ENCODE measurements around the gene CTDP1. TPM values are rescaled to one million over a fixed set of nuclear protein-coding genes. Genes with fewer than 3 reads are reported as not detected.

The CTDP1 gene
- total RNA-seq, 2 experiments from 2014 or later, result 36.7 to 45.5 TPM

- Mint-ChIP-seq H3K4me3 (no peak overlapping the region), H3K27ac (no peak overlapping the region), H3K9me3 (ENCODE audit: low read depth) (peaks cover 17% of the 10 kb centered on the region), H3K4me1 (no peaks in the 10 kb centered on the region), H3K27me3 (no peaks in the 10 kb centered on the region), H3K36me3 (ENCODE audit: low read depth) (peaks cover 55% of the 10 kb centered on the region)
- CTCF ChIA-PET, result no interaction called here
- POLR2A ChIA-PET, result no interaction called here
- ATAC-seq, result no peak
- intact Hi-C loops (cut with DNase I, micrococcal nuclease), result no loop called here
- DNase-seq, result no peak
Observed at GRCh38 chr18:79754022-79754761, 74.6 kb downstream of the CTDP1 start.

GRCh38 chr18:79754831-79755351 lies 75.3 kb downstream of the CTDP1 start:
- ATAC-seq, result no peak
- CTCF ChIA-PET, result no interaction called here
- Mint-ChIP-seq H3K27me3 (no peaks in the 10 kb centered on the region), H3K4me1 (no peaks in the 10 kb centered on the region), H3K36me3 (ENCODE audit: low read depth) (peaks cover 55% of the 10 kb centered on the region), H3K9me3 (ENCODE audit: low read depth) (peaks cover 17% of the 10 kb centered on the region), H3K27ac (no peak overlapping the region), H3K4me3 (no peak overlapping the region)
- intact Hi-C loops (cut with DNase I, micrococcal nuclease), result no loop called here
- POLR2A ChIA-PET, result no interaction called here
- no peak for DNase-seq

- DNase-seq (no peak), ATAC-seq (no peak)
- intact Hi-C loops (cut with DNase I, micrococcal nuclease), result no loop called here
- H3K9me3 Mint-ChIP-seq (ENCODE audit: low read depth), result peaks cover 17% of the 10 kb centered on the region
- H3K4me1 Mint-ChIP-seq, result no peaks in the 10 kb centered on the region
- H3K27ac Mint-ChIP-seq, result no peak overlapping the region
- peaks cover 54% of the 10 kb centered on the region for H3K36me3 Mint-ChIP-seq (ENCODE audit: low read depth)
- POLR2A ChIA-PET, result no interaction called here
- H3K27me3 Mint-ChIP-seq, result no peaks in the 10 kb centered on the region
- CTCF ChIA-PET, result no interaction called here
- H3K4me3 Mint-ChIP-seq, result no peak overlapping the region
Observed at GRCh38 chr18:79755496-79756142, 76.0 kb downstream of the CTDP1 start.

DNA sequence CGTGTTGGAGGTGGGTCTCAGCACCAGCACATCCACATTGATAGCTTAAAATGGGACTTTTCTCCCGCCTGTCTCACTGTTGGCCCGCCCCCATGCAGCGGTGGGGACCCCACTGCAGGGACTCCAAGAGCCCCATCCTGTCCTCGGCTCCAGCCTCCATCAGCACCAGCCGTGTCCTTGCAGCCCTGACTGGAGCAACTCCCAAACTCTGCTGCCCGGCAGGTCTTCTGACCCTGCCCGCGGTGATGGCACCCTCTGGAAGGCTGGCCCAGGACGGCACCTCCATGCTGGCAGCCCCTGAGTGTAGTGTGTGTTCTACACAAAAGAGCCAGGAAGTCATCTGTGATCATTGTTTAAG lies 76.5 kb downstream of the CTDP1 start:
- intact Hi-C loops (cut with DNase I, micrococcal nuclease), result no loop called here
- no peak for ATAC-seq

GRCh38 chr18:79756826-79757225 lies 77.2 kb downstream of the CTDP1 start:
- no peaks in the 10 kb centered on the region for H3K4me1 Mint-ChIP-seq
- H3K27ac Mint-ChIP-seq, result no peak overlapping the region
- peaks cover 50% of the 10 kb centered on the region for H3K36me3 Mint-ChIP-seq (ENCODE audit: low read depth)
- no peak for DNase-seq
- ChIA-PET POLR2A (no interaction called here), CTCF (interaction anchor here (1.2 kb wide), 1 partner anchor 9 kb away, joined by 3 read pairs; no protein-coding TSS in a partner anchor)
- H3K9me3 Mint-ChIP-seq (ENCODE audit: low read depth), result peaks cover 20% of the 10 kb centered on the region
- H3K4me3 Mint-ChIP-seq, result no peak overlapping the region
- intact Hi-C loops (cut with DNase I, micrococcal nuclease), result no loop called here
- H3K27me3 Mint-ChIP-seq, result no peaks in the 10 kb centered on the region
- no peak for ATAC-seq

More for the DNA sequence above, 76.5 kb downstream of the CTDP1 start:
- Mint-ChIP-seq H3K4me3 (no peak overlapping the region), H3K36me3 (ENCODE audit: low read depth) (peaks cover 54% of the 10 kb centered on the region), H3K4me1 (no peaks in the 10 kb centered on the region), H3K9me3 (ENCODE audit: low read depth) (peaks cover 20% of the 10 kb centered on the region), H3K27me3 (no peaks in the 10 kb centered on the region), H3K27ac (no peak overlapping the region)
- POLR2A ChIA-PET, result no interaction called here
- CTCF ChIA-PET, result interaction anchor here (1.2 kb wide), 1 partner anchor 8 kb away, joined by 3 read pairs; no protein-coding TSS in a partner anchor
- DNase-seq, result no peak

GRCh38 chr18:79760348-79760747 lies 80.7 kb downstream of the CTDP1 start:
- CTCF ChIA-PET, result no interaction called here
- POLR2A ChIA-PET, result no interaction called here
- peaks cover 30% of the 10 kb centered on the region for H3K9me3 Mint-ChIP-seq (ENCODE audit: low read depth)
- no peak for DNase-seq
- H3K36me3 Mint-ChIP-seq (ENCODE audit: low read depth), result peaks cover 26% of the 10 kb centered on the region
- no peak overlapping the region for H3K27ac Mint-ChIP-seq
- intact Hi-C loops (cut with DNase I, micrococcal nuclease), result no loop called here
- H3K4me1 Mint-ChIP-seq, result no peaks in the 10 kb centered on the region
- no peak for ATAC-seq
- H3K4me3 Mint-ChIP-seq, result no peak overlapping the region
- H3K27me3 Mint-ChIP-seq, result no peaks in the 10 kb centered on the region

DNA sequence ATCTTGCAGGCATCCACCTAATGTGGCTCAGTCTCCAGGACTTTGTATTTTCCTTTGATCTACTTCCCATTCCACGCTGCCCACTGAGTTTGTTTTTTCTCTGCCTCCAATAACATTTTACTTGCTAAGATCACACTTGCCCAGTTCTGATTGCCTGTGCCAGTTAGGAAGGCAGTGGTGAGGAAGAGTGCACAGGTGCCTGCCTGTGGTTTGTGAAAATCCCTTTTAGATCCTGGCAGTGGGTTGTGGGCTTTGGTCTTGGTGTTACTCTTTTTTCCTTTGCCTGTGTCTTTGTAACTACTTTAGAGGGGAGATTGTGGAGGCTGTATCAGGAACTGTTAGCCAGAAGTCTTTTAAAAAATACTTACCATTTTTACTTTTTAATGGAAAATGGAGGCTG lies 81.3 kb downstream of the CTDP1 start:
- ChIA-PET POLR2A (no interaction called here), CTCF (no interaction called here)
- Mint-ChIP-seq H3K27ac (no peak overlapping the region), H3K27me3 (peaks cover 3% of the 10 kb centered on the region), H3K9me3 (ENCODE audit: low read depth) (peaks cover 30% of the 10 kb centered on the region), H3K4me3 (no peak overlapping the region), H3K36me3 (ENCODE audit: low read depth) (peaks cover 22% of the 10 kb centered on the region), H3K4me1 (no peaks in the 10 kb centered on the region)
- DNase-seq, result no peak
- intact Hi-C loops (cut with DNase I, micrococcal nuclease), result no loop called here
- ATAC-seq, result no peak

- ATAC-seq, result no peak
- ChIA-PET POLR2A (no interaction called here), CTCF (no interaction called here)
- Mint-ChIP-seq H3K4me3 (no peak overlapping the region), H3K36me3 (ENCODE audit: low read depth) (peaks cover 5% of the 10 kb centered on the region), H3K27ac (no peak overlapping the region), H3K27me3 (peaks cover 15% of the 10 kb centered on the region), H3K4me1 (no peaks in the 10 kb centered on the region), H3K9me3 (ENCODE audit: low read depth) (peaks cover 22% of the 10 kb centered on the region)
- intact Hi-C loops (cut with DNase I, micrococcal nuclease), result no loop called here
- no peak for DNase-seq
Observed at GRCh38 chr18:79763407-79763806, 83.8 kb downstream of the CTDP1 start.

- Mint-ChIP-seq H3K4me1 (no peaks in the 10 kb centered on the region), H3K27ac (no peak overlapping the region), H3K36me3 (ENCODE audit: low read depth) (peaks cover 5% of the 10 kb centered on the region), H3K4me3 (no peak overlapping the region), H3K9me3 (ENCODE audit: low read depth) (peaks cover 15% of the 10 kb centered on the region), H3K27me3 (peaks cover 15% of the 10 kb centered on the region)
- no peak for DNase-seq
- ATAC-seq, result no peak
- CTCF ChIA-PET, result no interaction called here
- intact Hi-C loops (cut with DNase I, micrococcal nuclease), result no loop called here
- POLR2A ChIA-PET, result no interaction called here
Observed at GRCh38 chr18:79764131-79764530, 84.5 kb downstream of the CTDP1 start.

DNA sequence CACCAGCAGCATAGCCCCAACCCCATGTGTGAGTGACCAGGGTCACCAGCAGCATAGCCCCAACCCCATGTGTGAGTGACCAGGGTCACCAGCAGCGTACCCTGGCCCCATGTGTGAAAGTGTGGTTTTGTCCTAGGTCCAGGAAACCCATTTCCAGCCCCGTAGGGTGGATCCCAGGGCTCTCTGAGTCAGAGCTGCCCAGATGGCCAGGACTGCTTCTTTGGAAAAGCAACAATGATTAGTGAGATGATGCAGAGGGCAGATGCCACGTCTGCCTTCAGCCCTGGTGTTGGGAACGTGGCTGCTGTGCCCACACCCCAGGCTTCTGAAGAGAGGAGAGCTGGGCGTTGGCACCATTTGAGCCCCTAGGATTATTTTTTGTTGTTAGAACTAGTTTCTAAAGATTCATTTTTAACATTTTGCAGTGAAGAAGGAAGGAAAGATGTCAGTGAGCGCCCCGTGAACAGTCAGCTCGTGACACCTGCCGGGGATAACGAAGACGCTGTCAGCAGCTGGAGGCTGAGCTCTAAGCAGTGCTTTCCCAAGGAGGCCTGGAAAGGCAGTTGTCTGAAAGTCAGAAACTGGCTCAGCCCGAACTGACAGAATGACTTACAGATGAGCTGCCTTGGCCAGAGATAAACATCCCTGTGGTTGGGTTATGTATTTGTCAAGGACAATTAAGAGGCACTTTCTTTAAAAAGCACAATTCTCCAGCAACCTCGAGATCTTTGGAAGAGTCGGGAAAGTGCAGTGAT lies 86.1 kb downstream of the CTDP1 start:
- intact Hi-C loops (cut with DNase I, micrococcal nuclease), result no loop called here
- Mint-ChIP-seq H3K4me1 (no peaks in the 10 kb centered on the region), H3K9me3 (ENCODE audit: low read depth) (peaks cover 15% of the 10 kb centered on the region), H3K36me3 (ENCODE audit: low read depth) (peaks cover 2% of the 10 kb centered on the region), H3K4me3 (no peak overlapping the region), H3K27ac (no peak overlapping the region), H3K27me3 (peaks cover 17% of the 10 kb centered on the region)
- CTCF ChIA-PET, result no interaction called here
- ATAC-seq (no peak), DNase-seq (no peak)
- POLR2A ChIA-PET, result no interaction called here

DNA sequence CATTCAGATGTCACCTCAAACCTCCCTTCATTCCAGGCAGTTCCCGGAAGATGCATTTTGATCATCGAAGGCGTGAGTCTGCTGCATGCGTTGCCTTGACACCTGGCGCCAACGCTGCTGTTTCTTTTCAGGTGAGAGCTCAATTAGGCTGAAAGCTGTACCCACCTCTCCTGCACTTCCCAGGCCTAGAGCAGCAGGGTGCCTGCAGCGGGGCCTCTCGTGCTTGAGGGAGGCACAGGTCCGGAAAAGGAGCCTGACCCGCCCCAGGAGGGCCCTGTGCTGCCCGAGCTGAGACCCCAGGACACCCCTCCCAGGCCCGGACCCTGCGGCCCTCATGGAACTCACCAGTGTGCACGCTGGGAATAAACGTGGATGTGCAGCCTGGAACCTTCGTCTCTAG lies 86.7 kb downstream of the CTDP1 start:
- H3K36me3 Mint-ChIP-seq (ENCODE audit: low read depth), result peaks cover 2% of the 10 kb centered on the region
- no peak overlapping the region for H3K27ac Mint-ChIP-seq
- no peak overlapping the region for H3K4me3 Mint-ChIP-seq
- H3K27me3 Mint-ChIP-seq, result peaks cover 17% of the 10 kb centered on the region
- peaks cover 12% of the 10 kb centered on the region for H3K9me3 Mint-ChIP-seq (ENCODE audit: low read depth)
- no peaks in the 10 kb centered on the region for H3K4me1 Mint-ChIP-seq
- ChIA-PET POLR2A (no interaction called here), CTCF (no interaction called here)
- intact Hi-C loops (cut with DNase I, micrococcal nuclease), result no loop called here
- ATAC-seq (no peak), DNase-seq (no peak)

DNA sequence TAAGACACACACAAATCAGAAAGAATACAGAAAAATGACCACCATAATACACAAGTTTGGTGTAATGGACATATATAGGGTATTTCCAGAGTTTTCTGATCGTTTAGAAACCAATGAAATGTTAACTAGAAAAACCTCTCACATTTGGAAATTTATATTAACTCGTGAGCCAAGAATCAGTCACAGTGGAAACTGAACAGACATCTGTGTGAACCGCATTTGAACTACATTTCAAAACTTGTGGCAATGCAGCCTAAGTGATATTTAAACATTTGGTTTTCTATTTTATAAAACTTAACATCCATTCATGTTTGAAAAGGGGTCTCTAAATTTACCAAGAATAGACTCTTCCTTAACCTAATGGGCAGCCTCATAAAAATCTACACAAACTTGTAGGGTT lies 89.1 kb downstream of the CTDP1 start:
- H3K27me3 Mint-ChIP-seq, result peaks cover 17% of the 10 kb centered on the region
- peaks cover 2% of the 10 kb centered on the region for H3K9me3 Mint-ChIP-seq (ENCODE audit: low read depth)
- no peak overlapping the region for H3K27ac Mint-ChIP-seq
- POLR2A ChIA-PET, result no interaction called here
- peaks cover 2% of the 10 kb centered on the region for H3K36me3 Mint-ChIP-seq (ENCODE audit: low read depth)
- DNase-seq (no peak), ATAC-seq (no peak)
- CTCF ChIA-PET, result no interaction called here
- intact Hi-C loops (cut with DNase I, micrococcal nuclease), result no loop called here
- H3K4me1 Mint-ChIP-seq, result no peaks in the 10 kb centered on the region
- H3K4me3 Mint-ChIP-seq, result no peak overlapping the region
